Activated naive CD8-positive, alpha-beta T cell treated with anti-CD3 and anti-CD28 coated beads, Interleukin-2, amount 10 ng/mL, durations not matched to agents 7 days and 5 days (primary cell): ENCODE results near the gene CLDND1. TPM values are rescaled to one million over a fixed set of nuclear protein-coding genes. Genes with fewer than 3 reads are reported as not detected.

Experiments used
- ATAC-seq: fragments of 150-1000 bp; cut with Tn5 transposase; one replicate; pipeline ENCODE4 v1.10.0; 2021; ENCODE audit warnings: low read depth, moderate library complexity
- POLR2A ChIA-PET: fragments of 350-600 bp; sonication (Branson Sonifier 250); formaldehyde crosslinking; loops from one replicate; lab custom pipeline; 2021; ENCODE audit warnings: antibody characterized with exemption; lab: Charles Lee
- DNase-seq: peaks from one replicate; pipeline ENCODE4 v3.0.0; 2021
- H3K27ac Mint-ChIP-seq: one replicate; pipeline ENCODE4 v1.8.0; 2022; ENCODE audit warnings: mild to moderate bottlenecking, mixed read lengths
- H3K27me3 Mint-ChIP-seq: one replicate; pipeline ENCODE4 v1.8.0; 2022; ENCODE audit warnings: mild to moderate bottlenecking, moderate library complexity, mixed read lengths
- H3K36me3 Mint-ChIP-seq: one replicate; pipeline ENCODE4 v1.8.0; 2021; ENCODE audit warnings: mild to moderate bottlenecking, mixed read lengths
- H3K4me1 Mint-ChIP-seq: one replicate; pipeline ENCODE4 v1.8.0; 2021; ENCODE audit warnings: mixed read lengths
- H3K4me3 Mint-ChIP-seq: one replicate; pipeline ENCODE4 v1.8.0; 2022; ENCODE audit warnings: mild to moderate bottlenecking, moderate library complexity, mixed read lengths
- H3K9me3 Mint-ChIP-seq: one replicate; pipeline ENCODE4 v1.8.0; 2021; ENCODE audit warnings: mixed read lengths
- total RNA-seq, 2 experiments: library from RNA; stranded (reverse); gene quantifications; one replicate each; pipeline ENCODE4 v1.2.3, GENCODE V29; 2021

The CLDND1 gene
- total RNA-seq, 2 experiments from 2014 or later = 534 to 542 TPM

- DNase-seq (no peak), ATAC-seq (no peak)
- Mint-ChIP-seq H3K36me3 (peaks cover 26% of the 10 kb centered on the region), H3K27me3 (no peaks in the 10 kb centered on the region), H3K9me3 (peaks cover 2% of the 10 kb centered on the region), H3K27ac (no peak overlapping the region), H3K4me3 (no peak overlapping the region), H3K4me1 (peaks cover 5% of the 10 kb centered on the region)
- POLR2A ChIA-PET = no interaction called here
Measured at GRCh38 chr3:98500019-98500418, 22.7 kb downstream of the CLDND1 start.

- no peak within 1 kb of the TSS for H3K27ac Mint-ChIP-seq
- peaks cover 14% of the 10 kb centered on the region for H3K27me3 Mint-ChIP-seq
- DNase-seq = no peak
- H3K36me3 Mint-ChIP-seq = peaks cover 14% of the 10 kb centered on the region
- no peaks in the 10 kb centered on the region for H3K4me1 Mint-ChIP-seq
- ATAC-seq = no peak
- H3K9me3 Mint-ChIP-seq = peaks cover 2% of the 10 kb centered on the region
- POLR2A ChIA-PET = no interaction called here
- H3K4me3 Mint-ChIP-seq = no peak within 1 kb of the TSS
Measured at GRCh38 chr3:98497381-98497780, 25.3 kb downstream of the CLDND1 start, which contains the start of gene OR5K2. TSS of gene OR5K2 (plus strand) at chr3:98497681. CDS start at chr3:98497681, 0 bp downstream.

GRCh38 chr3:98483626-98484025, 39.1 kb downstream of the CLDND1 start:
- peaks cover 2% of the 10 kb centered on the region for H3K27me3 Mint-ChIP-seq
- no peaks in the 10 kb centered on the region for H3K4me1 Mint-ChIP-seq
- peaks cover 40% of the 10 kb centered on the region for H3K9me3 Mint-ChIP-seq
- peaks cover 21% of the 10 kb centered on the region for H3K36me3 Mint-ChIP-seq
- POLR2A ChIA-PET = no interaction called here
- DNase-seq = no peak
- H3K4me3 Mint-ChIP-seq = no peak overlapping the region
- H3K27ac Mint-ChIP-seq = no peak overlapping the region
- ATAC-seq = no peak

GRCh38 chr3:98482717-98483482, 39.8 kb downstream of the CLDND1 start:
- no peaks in the 10 kb centered on the region for H3K4me1 Mint-ChIP-seq
- H3K4me3 Mint-ChIP-seq = no peak overlapping the region
- peaks cover 38% of the 10 kb centered on the region for H3K9me3 Mint-ChIP-seq
- no peak for DNase-seq
- ATAC-seq = no peak
- POLR2A ChIA-PET = no interaction called here
- H3K27me3 Mint-ChIP-seq = peaks cover 2% of the 10 kb centered on the region
- H3K36me3 Mint-ChIP-seq = peaks cover 20% of the 10 kb centered on the region
- H3K27ac Mint-ChIP-seq = no peak overlapping the region

Other genes starting within 250 kb of the CLDND1 start
- gene OR5H2, start 240.4 kb downstream of the CLDND1 start, total RNA-seq = not detected
- not detected for gene OR5K4, start 169.0 kb downstream of the CLDND1 start, total RNA-seq
- not detected for gene OR5K3, start 132.2 kb downstream of the CLDND1 start, total RNA-seq
- gene OR5K1, start 59.7 kb downstream of the CLDND1 start, total RNA-seq = not detected
- not detected for gene OR5K2, start 25.2 kb downstream of the CLDND1 start, total RNA-seq
- 10 to 100 TPM; 40.6 to 44.1 TPM for gene GPR15, start 9.1 kb upstream of the CLDND1 start, total RNA-seq
- gene CPOX, start 70.7 kb upstream of the CLDND1 start, total RNA-seq = 10 to 100 TPM; 51.1 to 52.2 TPM
- under 1 TPM; 0.62 to 0.69 TPM for gene ST3GAL6, start 240.4 kb upstream of the CLDND1 start, total RNA-seq